GF-D8 (cell line): ENCODE results near the gene EIF6.
"Not testable (repeated sequence)": the region's sequence is repeated elsewhere in the genome, so short reads cannot be mapped to it uniquely, and the experiment has no call there.

Experiments
- DNase-seq: peaks from one replicate; lab custom pipeline; 2025; lab: John Stamatoyannopoulos, UW

The EIF6 gene

DNA sequence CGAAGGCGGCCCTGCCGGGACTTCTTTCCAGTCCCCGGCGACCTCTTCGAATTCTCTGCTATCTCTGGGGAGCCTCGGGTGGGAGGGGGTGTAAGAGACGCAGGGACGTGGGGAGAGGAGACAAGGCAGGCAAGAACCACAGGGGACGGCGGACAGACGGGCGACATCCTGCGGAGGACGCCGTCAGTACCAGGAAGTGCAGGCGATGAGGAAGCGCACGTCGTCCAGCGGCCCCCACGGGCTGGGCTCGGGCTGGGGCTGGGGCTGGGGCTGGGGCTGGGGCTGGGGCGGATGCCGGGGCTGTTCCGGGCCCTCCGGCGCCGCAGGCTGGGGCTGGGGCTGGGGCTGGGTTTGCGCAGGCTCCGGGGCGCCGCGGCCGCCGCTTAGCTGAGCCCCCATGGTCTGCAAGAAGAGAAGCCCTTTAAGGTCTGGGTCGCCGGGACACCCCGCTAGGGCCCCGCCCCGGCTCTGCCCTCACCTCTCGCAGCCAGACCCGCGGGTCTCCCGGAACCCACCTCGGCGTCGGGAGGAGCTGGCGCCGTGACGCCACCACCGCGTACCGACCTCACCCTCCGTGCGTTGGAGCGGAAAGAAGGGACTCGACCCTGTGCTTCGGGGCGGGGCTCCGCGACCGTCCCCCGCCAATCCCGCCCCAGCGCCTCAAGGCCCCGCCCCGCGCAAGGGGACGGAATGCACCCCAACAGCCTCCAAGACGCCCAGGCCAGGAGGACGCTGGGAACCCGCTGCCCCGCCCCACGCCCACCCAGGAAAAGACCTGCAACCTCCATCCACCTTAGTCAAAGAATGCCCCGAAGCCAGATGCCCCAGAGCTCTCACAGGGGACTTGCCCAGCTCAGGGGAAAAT is 6.8 kb downstream of the EIF6 start, which contains the start of gene MMP24OS:
TSS of gene MMP24OS (minus strand) at position 592 of the 865 bp plus-strand sequence. CDS start at position 399, 193 bp downstream.
- DNase-seq = peak; percentile 22

- DNase-seq = no peak
Measured at GRCh38 chr20:35277127-35277526, 7.4 kb downstream of the EIF6 start.

GRCh38 chr20:35276408-35276807 is 8.2 kb downstream of the EIF6 start:
- DNase-seq = no peak

GRCh38 chr20:35275741-35276251 is 8.8 kb downstream of the EIF6 start:
- DNase-seq = no peak

DNA sequence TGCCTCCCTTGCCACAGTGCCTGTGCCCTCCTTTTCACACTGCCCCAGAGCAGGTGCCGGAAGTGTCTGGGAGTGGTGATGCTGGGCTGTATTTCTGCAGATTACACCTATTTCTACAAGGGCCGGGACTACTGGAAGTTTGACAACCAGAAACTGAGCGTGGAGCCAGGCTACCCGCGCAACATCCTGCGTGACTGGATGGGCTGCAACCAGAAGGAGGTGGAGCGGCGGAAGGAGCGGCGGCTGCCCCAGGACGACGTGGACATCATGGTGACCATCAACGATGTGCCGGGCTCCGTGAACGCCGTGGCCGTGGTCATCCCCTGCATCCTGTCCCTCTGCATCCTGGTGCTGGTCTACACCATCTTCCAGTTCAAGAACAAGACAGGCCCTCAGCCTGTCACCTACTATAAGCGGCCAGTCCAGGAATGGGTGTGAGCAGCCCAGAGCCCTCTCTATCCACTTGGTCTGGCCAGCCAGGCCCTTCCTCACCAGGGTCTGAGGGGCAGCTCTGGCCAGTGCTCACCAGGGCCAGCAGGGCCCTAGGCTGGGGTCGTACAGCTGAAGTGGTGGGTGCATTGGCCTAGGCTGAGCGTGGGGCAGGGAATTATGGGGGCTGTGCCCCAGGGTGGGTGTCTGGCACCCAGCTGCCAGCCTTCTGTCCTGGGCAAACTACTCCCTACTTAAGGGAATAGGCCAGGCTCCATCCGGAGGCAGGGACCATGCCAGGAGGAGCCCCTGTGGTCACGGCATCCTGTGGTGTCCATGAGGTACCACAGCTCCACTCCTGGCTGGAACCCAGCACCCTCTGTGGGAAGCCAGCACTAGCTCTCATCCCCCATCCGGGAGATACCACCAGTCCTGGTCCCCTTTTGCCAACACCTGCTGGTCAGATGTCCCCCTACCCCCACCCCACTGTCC is 10.1 kb downstream of the EIF6 start:
- DNase-seq = no peak

GRCh38 chr20:35273449-35274171 is 11.0 kb downstream of the EIF6 start:
- no peak for DNase-seq

DNA sequence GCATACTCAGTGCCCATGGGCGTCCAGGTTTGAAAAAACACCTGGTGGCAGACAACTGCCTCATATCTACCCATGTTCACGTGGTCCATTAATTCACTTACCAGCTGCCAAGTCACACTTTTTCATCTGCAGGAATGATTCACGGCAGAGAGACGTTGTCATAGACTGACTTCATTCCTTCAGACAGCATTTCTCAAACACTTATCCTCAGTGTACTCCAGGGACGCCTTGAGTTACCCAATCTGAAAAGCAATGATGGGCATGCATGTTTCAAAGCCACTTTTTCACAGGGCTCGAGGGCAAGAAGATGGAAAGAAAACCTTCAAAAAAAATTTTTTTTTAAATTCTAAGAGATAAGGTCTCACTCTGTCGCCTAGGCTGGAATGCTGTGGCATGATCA is 12.7 kb downstream of the EIF6 start:
- no peak for DNase-seq

GRCh38 chr20:35271073-35271882 is 13.3 kb downstream of the EIF6 start:
- no peak for DNase-seq

DNA sequence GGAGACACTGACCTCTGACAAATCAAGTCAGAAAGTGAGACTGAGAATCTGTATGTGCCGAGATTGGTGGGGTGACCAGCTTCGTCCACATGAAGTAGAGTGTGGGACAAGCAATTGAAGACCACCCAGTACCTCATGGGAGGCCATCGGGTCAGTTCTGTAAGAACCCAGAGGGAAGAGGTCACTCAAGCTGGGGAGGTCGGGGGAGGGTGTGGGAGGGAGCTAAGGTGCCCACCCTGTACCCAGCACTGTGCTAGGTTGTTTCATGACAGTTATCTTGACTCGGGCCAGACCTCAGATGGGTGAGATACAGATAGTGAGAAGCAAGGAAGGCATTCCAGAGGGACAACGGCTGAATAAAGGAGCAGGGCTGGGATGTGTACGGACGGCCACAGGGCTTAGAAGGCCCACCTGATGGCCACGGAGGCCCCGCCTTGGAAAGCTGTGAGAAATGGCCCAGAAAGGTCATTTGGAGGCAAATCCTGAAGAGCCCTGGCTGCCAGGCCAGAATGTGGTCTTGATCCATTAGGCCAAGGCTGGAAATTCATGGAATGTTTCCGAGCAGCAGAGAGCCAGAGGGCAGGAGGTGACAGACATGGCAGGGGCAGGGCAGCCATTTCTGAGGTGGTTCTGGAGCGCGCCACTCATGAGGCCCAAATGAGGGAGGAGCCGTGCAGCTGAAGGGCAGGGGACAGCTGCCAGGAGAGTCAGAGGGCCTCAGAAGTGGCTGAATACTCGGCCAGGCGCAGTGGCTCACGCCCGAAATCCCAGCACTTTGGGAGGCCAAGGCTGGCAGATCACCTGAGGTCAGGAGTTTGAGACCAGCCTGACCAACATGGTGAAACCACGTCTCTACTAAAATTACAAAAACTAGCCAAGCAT is 14.3 kb downstream of the EIF6 start:
- no peak for DNase-seq

DNA sequence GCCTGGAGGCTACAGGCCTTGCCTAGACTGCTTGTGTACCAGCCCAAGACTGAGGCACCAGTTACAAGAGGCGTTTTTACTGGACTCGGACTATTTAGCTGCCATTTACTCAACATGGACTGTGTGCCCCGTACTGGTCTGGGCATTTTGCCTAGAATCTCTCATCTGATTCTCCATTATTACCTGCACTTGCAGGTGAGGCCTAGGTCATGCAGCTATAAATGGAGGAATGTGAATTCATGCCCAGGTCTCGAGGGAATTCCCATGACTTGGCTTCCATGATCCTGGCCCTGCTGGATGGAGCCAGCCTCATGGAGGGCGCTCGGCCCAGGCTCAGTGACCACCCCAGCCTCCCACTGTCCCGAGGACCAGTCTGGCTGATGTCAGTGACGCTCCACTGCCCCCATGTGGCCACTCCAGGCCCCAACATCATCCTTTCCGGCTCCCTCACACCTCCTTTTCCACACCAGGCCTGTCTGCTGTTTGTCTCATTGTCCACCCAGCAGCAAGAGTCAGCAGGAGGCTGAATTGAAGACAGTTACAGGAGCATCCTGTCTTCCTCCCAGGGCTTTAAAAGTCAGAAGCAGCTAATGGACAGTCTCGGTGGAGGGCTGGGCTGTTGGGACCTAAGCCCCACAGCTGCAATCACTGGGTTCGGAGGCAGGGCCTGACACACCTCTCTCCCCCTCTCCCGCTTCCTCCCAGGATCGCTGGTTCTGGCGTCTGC is 15.4 kb downstream of the EIF6 start:
- DNase-seq = no peak

DNA sequence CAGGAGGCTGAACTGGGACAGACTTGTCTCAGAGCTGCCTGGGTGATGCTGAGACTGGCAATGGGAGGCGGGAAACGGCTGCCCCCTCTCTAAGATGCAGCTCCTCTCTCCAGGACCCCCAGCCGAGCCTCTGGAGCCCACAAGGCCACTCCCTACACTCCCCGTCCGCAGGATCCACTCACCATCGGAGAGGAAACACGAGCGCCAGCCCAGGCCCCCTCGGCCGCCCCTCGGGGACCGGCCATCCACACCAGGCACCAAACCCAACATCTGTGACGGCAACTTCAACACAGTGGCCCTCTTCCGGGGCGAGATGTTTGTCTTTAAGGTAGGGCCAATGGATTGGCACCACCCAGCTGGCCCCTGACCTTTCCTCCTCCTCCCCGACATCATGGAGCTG is 17.5 kb downstream of the EIF6 start:
- no peak for DNase-seq

- DNase-seq = no peak
Measured at GRCh38 chr20:35264755-35265154, 19.8 kb downstream of the EIF6 start.

DNA sequence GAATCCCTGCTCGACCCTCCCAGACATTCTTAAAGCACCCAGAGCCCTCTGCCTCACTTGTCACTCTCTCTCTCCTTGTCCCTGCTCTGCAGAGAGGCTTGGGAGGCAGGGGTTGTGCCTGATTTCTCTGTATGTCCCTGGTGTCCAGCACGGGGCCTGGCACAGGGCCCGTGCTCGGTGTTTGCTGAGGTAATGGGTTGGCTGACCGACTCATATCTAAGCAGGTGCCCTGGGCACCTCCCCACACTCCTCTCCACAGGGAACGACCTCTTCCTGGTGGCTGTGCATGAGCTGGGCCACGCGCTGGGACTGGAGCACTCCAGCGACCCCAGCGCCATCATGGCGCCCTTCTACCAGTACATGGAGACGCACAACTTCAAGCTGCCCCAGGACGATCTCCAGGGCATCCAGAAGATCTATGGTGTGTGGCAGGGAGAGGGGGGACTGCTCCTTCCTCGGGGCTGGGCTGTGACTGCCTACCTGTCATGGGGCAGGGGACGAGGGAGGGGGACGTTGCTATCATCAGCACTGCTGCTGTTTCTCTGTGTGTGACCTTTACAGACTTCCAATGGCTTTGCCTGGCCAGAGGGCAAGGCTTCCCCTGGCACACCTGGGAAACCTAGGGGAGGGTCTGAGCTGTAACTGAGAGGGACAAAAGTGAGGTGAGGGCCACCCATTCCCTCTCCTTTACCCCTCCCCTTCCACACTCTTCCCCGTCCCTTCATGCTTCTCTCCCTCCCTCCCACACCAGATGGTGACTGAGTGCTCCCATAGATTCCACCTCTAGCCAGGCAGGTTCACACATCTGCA is 20.8 kb downstream of the EIF6 start:
- no peak for DNase-seq

DNA sequence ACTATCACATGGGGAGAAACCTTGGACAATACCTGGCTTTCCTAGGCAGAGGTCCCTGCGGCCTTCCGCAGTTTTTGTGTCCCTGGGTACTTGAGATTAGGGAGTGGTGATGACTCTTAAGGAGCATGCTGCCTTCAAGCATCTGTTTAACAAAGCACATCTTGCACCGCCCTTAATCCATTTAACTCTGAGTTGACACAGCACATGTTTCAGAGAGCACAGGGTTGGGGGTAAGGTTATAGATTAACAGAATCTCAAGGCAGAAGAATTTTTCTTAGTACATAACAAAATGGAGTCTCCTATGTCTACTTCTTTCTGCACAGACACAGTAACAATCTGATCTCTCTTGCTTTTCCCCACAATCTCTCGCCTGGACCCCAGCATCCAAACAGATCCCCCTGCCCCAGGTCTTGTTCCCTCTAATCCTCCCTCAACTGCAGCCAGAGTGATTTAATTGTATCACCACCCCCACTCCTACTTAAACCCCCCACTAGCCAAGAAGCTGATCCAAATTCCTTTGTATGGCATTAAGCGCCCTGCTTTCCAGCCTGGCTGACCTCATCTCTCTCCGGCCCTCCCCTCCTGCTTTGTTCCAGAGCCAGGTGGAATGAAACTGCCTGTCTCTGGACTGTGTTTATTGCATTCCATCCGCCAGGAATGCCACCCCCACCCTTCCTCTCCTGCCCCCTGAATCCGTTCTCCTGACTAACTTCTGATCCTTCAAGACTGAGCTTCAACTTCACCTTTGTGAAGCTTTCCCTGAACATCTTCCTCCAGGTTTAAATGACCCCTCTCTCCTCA is 21.6 kb downstream of the EIF6 start:
- not testable (repeated sequence) for DNase-seq

DNA sequence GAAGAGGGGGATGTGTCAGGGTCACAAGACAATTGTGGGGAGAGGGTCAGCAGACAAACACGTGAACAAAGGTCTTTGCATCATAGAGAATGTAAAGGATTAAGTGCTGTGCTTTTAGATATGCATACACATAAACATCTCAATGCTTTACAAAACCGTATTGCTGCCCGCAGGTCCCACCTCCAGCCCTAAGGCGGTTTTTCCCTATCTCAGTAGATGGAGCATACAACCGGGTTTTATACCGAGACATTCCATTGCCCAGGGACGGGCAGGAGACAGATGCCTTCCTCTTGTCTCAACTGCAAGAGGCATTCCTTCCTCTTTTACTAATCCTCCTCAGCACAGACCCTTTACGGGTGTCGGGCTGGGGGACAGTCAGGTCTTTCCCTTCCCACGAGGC is 22.3 kb downstream of the EIF6 start:
- DNase-seq = not testable (repeated sequence)

DNA sequence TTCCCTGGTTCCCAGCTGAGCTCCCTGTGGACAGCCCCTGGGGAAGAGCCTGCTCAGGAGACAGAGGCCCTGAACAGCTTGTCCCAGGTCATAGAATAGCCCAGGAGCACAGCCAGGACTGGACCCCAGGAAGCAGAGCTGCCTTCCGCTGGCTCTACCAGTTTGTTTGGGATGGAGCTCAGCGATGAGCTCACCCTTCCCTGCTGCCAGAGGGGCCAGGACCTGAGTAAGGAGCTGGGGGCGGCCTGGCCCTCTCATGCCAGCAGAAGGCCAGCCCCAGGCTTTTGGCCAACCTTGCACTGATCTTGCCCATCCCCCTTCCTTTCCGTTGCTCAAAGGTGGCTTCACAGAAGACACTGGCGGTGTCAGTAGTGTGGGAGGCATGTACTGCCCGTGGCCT is 24.1 kb downstream of the EIF6 start:
- DNase-seq = no peak

DNA sequence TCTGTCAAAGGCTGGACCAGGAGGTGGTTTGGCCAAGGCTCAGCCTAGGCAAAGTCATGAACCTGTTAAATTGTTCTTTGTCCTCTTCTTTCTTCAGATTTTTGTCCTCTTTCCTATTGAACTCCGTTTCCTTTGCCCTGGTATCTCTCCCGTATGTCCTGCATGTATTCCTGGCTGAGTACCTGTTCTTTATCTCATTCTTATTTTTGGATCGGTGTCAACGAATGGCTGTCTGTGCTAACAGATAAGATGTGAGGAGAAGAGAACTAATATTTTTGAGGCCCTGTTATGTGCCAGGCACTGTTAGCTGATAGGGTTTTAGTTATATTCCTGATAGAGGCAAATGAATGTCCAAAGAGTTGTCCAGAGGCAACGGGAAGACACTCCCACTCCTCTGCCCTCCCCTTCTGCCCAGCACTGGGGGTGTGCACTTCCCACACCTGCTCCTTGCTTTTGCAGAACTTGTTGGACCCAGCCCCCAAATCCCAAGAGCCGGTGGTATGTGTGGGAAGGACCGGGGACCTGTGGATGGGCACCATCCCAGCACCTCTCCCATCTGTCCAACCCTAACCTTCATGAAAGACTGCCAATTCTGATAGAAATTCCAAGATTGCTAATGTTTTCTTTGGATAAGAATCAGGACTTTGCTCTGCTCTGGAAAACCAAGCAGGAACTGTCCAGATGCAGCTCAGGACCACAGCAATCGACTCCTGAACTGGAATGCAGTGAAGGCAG is 27.2 kb downstream of the EIF6 start:
- no peak for DNase-seq
